Measurements from ENCODE around the gene MAGI2. TPM values are rescaled to one million over a fixed set of nuclear protein-coding genes. Genes with fewer than 3 reads are reported as not detected.

The MAGI2 gene
- total RNA-seq, 3 donors from 2014 or later (not counting 1 experiment from before 2014, with no cell fraction given), result 0.09 to 0.48 (median 0.27) TPM

- TF ChIP-seq, protein P1, sequence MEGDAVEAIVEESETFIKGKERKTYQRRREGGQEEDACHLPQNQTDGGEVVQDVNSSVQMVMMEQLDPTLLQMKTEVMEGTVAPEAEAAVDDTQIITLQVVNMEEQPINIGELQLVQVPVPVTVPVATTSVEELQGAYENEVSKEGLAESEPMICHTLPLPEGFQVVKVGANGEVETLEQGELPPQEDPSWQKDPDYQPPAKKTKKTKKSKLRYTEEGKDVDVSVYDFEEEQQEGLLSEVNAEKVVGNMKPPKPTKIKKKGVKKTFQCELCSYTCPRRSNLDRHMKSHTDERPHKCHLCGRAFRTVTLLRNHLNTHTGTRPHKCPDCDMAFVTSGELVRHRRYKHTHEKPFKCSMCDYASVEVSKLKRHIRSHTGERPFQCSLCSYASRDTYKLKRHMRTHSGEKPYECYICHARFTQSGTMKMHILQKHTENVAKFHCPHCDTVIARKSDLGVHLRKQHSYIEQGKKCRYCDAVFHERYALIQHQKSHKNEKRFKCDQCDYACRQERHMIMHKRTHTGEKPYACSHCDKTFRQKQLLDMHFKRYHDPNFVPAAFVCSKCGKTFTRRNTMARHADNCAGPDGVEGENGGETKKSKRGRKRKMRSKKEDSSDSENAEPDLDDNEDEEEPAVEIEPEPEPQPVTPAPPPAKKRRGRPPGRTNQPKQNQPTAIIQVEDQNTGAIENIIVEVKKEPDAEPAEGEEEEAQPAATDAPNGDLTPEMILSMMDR (IDR thresholded peaks at IDR 0.05), result no peak
- intact Hi-C loops (cut with micrococcal nuclease), result no loop called here
- H3K36me3 ChIP-seq (ENCODE audit: control insufficient read depth, insufficient read depth, low read length), result no peaks in the 10 kb centered on the region
- no peak overlapping the region for H3K27ac Mint-ChIP-seq
- peaks cover 2 to 14% of the 10 kb centered on the region in 2 donors for H3K27me3 Mint-ChIP-seq (ENCODE audit: low read depth in 2 of 2)
- no peak for DNase-seq
- peaks cover 0 to 2% of the 10 kb centered on the region in 2 donors for H3K9me3 Mint-ChIP-seq
- ATAC-seq, result no peak
- H3K27me3 ChIP-seq (ENCODE audit: control insufficient read depth, insufficient read depth, low read length), result peaks cover 7% of the 10 kb centered on the region
- no peaks in the 10 kb centered on the region for H3K4me1 ChIP-seq (ENCODE audit: control insufficient read depth, insufficient read depth, low read length)
- H3K4me1 Mint-ChIP-seq, result no peaks in the 10 kb centered on the region
- no peak overlapping the region for H3K4me3 ChIP-seq (ENCODE audit: low read length)
- no peaks in the 10 kb centered on the region for H3K9me3 ChIP-seq (ENCODE audit: control insufficient read depth, insufficient read depth, low read length)
- no peaks in the 10 kb centered on the region for H3K36me3 Mint-ChIP-seq
- no peak overlapping the region for H3K27ac ChIP-seq (ENCODE audit: low read length)
- H3K4me3 Mint-ChIP-seq, result no peak overlapping the region
Measured at GRCh38 chr7:78095549-78095948, 1357.9 kb downstream of the MAGI2 start.

DNA sequence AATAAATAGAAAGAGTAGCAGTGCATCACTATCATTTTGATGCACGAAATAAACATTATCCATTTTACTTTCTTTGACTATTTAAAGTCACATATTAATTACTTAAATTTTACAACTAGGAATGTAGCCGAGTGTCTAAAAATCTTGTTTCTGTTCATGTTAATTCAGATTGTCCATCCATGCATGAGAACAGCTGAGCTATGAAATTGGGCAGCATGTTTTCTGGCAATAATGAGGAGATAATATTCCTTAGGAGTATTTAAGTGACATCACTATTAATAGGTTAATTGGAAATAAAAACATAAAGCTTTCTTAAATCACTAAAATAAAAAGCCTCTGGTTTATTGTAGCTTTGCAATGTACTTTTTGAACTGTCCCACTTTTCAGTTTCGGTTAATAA, 1361.1 kb downstream of the MAGI2 start:
- Histone ChIP-seq H3K36me3 (ENCODE audit: control insufficient read depth, insufficient read depth, low read length) (no peaks in the 10 kb centered on the region), H3K27me3 (ENCODE audit: control insufficient read depth, insufficient read depth, low read length) (peaks cover 3% of the 10 kb centered on the region), H3K4me3 (ENCODE audit: low read length) (no peak overlapping the region), H3K27ac (ENCODE audit: low read length) (no peak overlapping the region), H3K4me1 (ENCODE audit: control insufficient read depth, insufficient read depth, low read length) (no peaks in the 10 kb centered on the region), H3K9me3 (ENCODE audit: control insufficient read depth, insufficient read depth, low read length) (no peaks in the 10 kb centered on the region)
- Mint-ChIP-seq H3K9me3 (peaks cover 0 to 2% of the 10 kb centered on the region in 2 donors), H3K4me3 (no peak overlapping the region), H3K36me3 (no peaks in the 10 kb centered on the region), H3K27me3 (ENCODE audit: low read depth in 2 of 2) (peaks cover 0 to 14% of the 10 kb centered on the region in 2 donors), H3K4me1 (no peaks in the 10 kb centered on the region), H3K27ac (no peak overlapping the region)
- intact Hi-C loops (cut with micrococcal nuclease), result no loop called here
- TF ChIP-seq, protein P1 (IDR thresholded peaks at IDR 0.05), result no peak
- 75% methylated on average over 3 of the region's 3 CpGs for whole genome bisulfite sequencing (ENCODE audit: insufficient coverage)
- DNase-seq, result no peak
- no peak for ATAC-seq

DNA sequence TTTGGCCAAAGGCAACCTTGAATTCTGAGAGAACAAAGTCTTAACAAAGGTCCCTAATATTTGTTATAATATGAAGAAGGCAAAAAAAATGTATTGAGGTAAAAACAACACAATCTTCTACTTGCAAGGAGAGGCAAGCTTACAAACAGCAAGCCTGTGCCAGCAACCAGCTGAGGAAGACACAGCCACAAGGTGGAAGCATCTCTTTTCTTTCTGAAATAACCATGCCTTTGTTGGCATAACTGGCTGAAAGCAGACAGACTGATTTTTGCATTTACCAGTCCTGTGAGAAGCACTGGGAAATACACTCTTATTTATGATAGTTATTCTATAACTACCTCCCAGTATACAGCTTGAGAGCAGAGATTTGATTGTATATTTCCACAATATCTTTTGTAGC, 1362.9 kb downstream of the MAGI2 start:
- peaks cover 0 to 8% of the 10 kb centered on the region in 2 donors for H3K27me3 Mint-ChIP-seq (ENCODE audit: low read depth in 2 of 2)

More for the DNA sequence above, 1362.9 kb downstream of the MAGI2 start:
- no peaks in the 10 kb centered on the region for H3K36me3 ChIP-seq (ENCODE audit: control insufficient read depth, insufficient read depth, low read length)
- Mint-ChIP-seq H3K27ac (no peak overlapping the region), H3K36me3 (no peaks in the 10 kb centered on the region), H3K4me3 (no peak overlapping the region), H3K9me3 (peaks cover 0 to 2% of the 10 kb centered on the region in 2 donors), H3K4me1 (no peaks in the 10 kb centered on the region)
- no peaks in the 10 kb centered on the region for H3K4me1 ChIP-seq (ENCODE audit: control insufficient read depth, insufficient read depth, low read length)
- H3K27me3 ChIP-seq (ENCODE audit: control insufficient read depth, insufficient read depth, low read length), result peaks cover 3% of the 10 kb centered on the region
- H3K9me3 ChIP-seq (ENCODE audit: control insufficient read depth, insufficient read depth, low read length), result no peaks in the 10 kb centered on the region
- intact Hi-C loops (cut with micrococcal nuclease), result no loop called here
- TF ChIP-seq, protein P1 (IDR thresholded peaks at IDR 0.05), result no peak
- no peak overlapping the region for H3K4me3 ChIP-seq (ENCODE audit: low read length)
- ATAC-seq (no peak), DNase-seq (no peak)
- H3K27ac ChIP-seq (ENCODE audit: low read length), result no peak overlapping the region

All from natural killer cell (primary cell).